SK-N-SH (cell line): Measurements from ENCODE around the gene AMMECR1. TPM values are rescaled to one million over a fixed set of nuclear protein-coding genes. Genes with fewer than 3 reads are reported as not detected.

Experiments used
- CTCF ChIA-PET: fragments of 300-600, 350-600 bp; formaldehyde crosslinking; extraction: SDS; loops from one replicate; lab custom pipeline; 2021; lab: Yijun Ruan, JAX
- POLR2A ChIA-PET: fragments of 350-600 bp; sonication (Branson Sonifier 250); formaldehyde crosslinking; extraction: SDS; loops from one replicate; lab custom pipeline; 2020; ENCODE audit warnings: antibody characterized with exemption, inconsistent platforms; lab: Yijun Ruan, JAX
- DNase-seq: peaks from one replicate; pipeline ENCODE4 v3.0.0; 2012
- H2AFZ ChIP-seq: fragments of 200-600 bp; sonication (generic); 2 replicates; pipeline ENCODE4 v1.8.1; 2016; ENCODE audit warnings: antibody characterized with exemption, mild to moderate bottlenecking, low read depth
- H3F3A ChIP-seq: fragments of 200-600 bp; sonication (generic); replicated peaks from 2 replicates; pipeline ENCODE3; 2016; ENCODE audit warnings: antibody characterized with exemption, mild to moderate bottlenecking; ENCODE audit not compliant: insufficient read depth
- H3K27ac ChIP-seq, 2 experiments: fragments of 200-500 bp in 1 of 2; fragments of 200-600 bp in 1 of 2; sonication (Bioruptor generic) in 1 of 2; sonication (generic), shearing (Covaris generic) in 1 of 2; 2 replicates each; pipeline versions ENCODE4 v1.5.1 to v1.6.1; 2014 to 2016; ENCODE audit warnings: low read depth in 2 of 2, inconsistent platforms in 1 of 2, low read length in 1 of 2, mild to moderate bottlenecking in 1 of 2, mixed read lengths in 1 of 2
- H3K27me3 ChIP-seq: fragments of 200-600 bp; sonication (generic), shearing (Covaris generic); 2 replicates; pipeline ENCODE4 v1.6.1; 2016; ENCODE audit warnings: mixed run types; ENCODE audit not compliant: insufficient read depth
- H3K36me3 ChIP-seq, 2 experiments: fragments of 200-500 bp in 1 of 2; fragments of 200-600 bp in 1 of 2; sonication (Bioruptor generic) in 1 of 2; sonication (generic) in 1 of 2; replicated peaks in 1 of 2; 2 replicates each; pipeline versions ENCODE3 to v1.5.1; 2014 to 2016; ENCODE audit warnings: low read length in 1 of 2, mild to moderate bottlenecking in 1 of 2; ENCODE audit not compliant: insufficient read depth in 2 of 2, control insufficient read depth in 1 of 2
- H3K4me1 ChIP-seq, 2 experiments: fragments of 200-500 bp in 1 of 2; fragments of 200-600 bp in 1 of 2; sonication (Bioruptor generic) in 1 of 2; sonication (generic), shearing (Covaris generic) in 1 of 2; 2 replicates each; pipeline versions ENCODE4 v1.5.1 to v1.6.1; 2014 to 2016; ENCODE audit warnings: low read depth in 1 of 2, low read length in 1 of 2, mixed run types in 1 of 2; ENCODE audit not compliant: insufficient read depth in 2 of 2, control insufficient read depth in 1 of 2
- H3K4me2 ChIP-seq: fragments of 200-600 bp; sonication (generic), shearing (Covaris generic); 2 replicates; pipeline ENCODE4 v1.6.1; 2017; ENCODE audit warnings: mixed run types
- H3K4me3 ChIP-seq, 2 experiments: fragments of 200-500 bp in 1 of 2; fragments of 200-600 bp in 1 of 2; sonication (Bioruptor generic) in 1 of 2; sonication (generic), shearing (Covaris generic) in 1 of 2; 2 replicates each; pipeline versions ENCODE4 v1.5.1 to v1.8.1; 2014 to 2016; ENCODE audit warnings: low read depth in 2 of 2, inconsistent platforms in 1 of 2, low read length in 1 of 2, mild to moderate bottlenecking in 1 of 2, mixed read lengths in 1 of 2, moderate library complexity in 1 of 2
- H3K79me2 ChIP-seq: fragments of 200-600 bp; sonication (generic); 2 replicates; pipeline ENCODE4 v1.8.1; 2017; ENCODE audit warnings: mild to moderate bottlenecking; ENCODE audit not compliant: insufficient read depth
- H3K9ac ChIP-seq: fragments of 200-600 bp; sonication (generic); 2 replicates; pipeline ENCODE4 v1.6.1; 2017; ENCODE audit warnings: mixed run types
- H3K9me2 ChIP-seq: fragments of 200-600 bp; sonication (generic); 2 replicates; pipeline ENCODE4 v1.6.1; 2017; ENCODE audit warnings: mixed run types
- H3K9me3 ChIP-seq: fragments of 200-600 bp; sonication (generic); 2 replicates; pipeline ENCODE4 v1.6.1; 2017; ENCODE audit warnings: mixed run types, mild to moderate bottlenecking, moderate library complexity
- H4K20me1 ChIP-seq: fragments of 200-600 bp; sonication (generic); 2 replicates; pipeline ENCODE4 v1.6.1; 2017; ENCODE audit warnings: mild to moderate bottlenecking, mixed run types; ENCODE audit not compliant: insufficient read depth
- CHD2 ChIP-seq: fragments of 150-350 bp; IDR thresholded peaks from 2 replicates; pipeline ENCODE4 v1.6.1; 2018; ENCODE audit warnings: low read length; ENCODE audit not compliant: partially characterized antibody
- ELF1 ChIP-seq: IDR thresholded peaks from 2 replicates; pipeline ENCODE4 v1.4.0; 2012
- EP300 ChIP-seq, 2 experiments: IDR thresholded peaks; 2 replicates each; pipeline versions ENCODE4 v1.4.0 to v1.6.1; 2012; ENCODE audit warnings: borderline replicate concordance in 1 of 2, low read depth in 1 of 2, low read length in 1 of 2
- EZH2phosphoT487 ChIP-seq: fragments of 200-600 bp; sonication (generic); IDR thresholded peaks from 2 replicates; pipeline ENCODE4 v1.6.1; 2017; ENCODE audit warnings: low read depth, mixed run types, mild to moderate bottlenecking, antibody characterized with exemption, moderate library complexity, borderline replicate concordance
- FOSL2 ChIP-seq: IDR thresholded peaks from 2 replicates; pipeline ENCODE4 v1.4.0; 2012; ENCODE audit warnings: low read depth, mild to moderate bottlenecking, moderate library complexity, borderline replicate concordance
- FOXJ3 ChIP-seq: sonication (generic); formaldehyde crosslinking; IDR thresholded peaks from 2 replicates; pipeline ENCODE4 v1.5.1; 2020; ENCODE audit warnings: mild to moderate bottlenecking, missing genetic modification reagents
- GABPA ChIP-seq: IDR thresholded peaks from 2 replicates; pipeline ENCODE4 v1.4.0; 2012; ENCODE audit warnings: low read depth, mild to moderate bottlenecking
- GATA2 ChIP-seq: sonication (generic); formaldehyde crosslinking; IDR thresholded peaks from 2 replicates; pipeline ENCODE4 v1.5.0; 2020; ENCODE audit warnings: mild to moderate bottlenecking, missing genetic modification reagents
- JUND ChIP-seq: IDR thresholded peaks from 2 replicates; pipeline ENCODE4 v1.4.0; 2012
- MXI1 ChIP-seq: IDR thresholded peaks from 2 replicates; pipeline ENCODE4 v1.6.1; 2012; ENCODE audit warnings: mild to moderate bottlenecking, low read depth, low read length, improper control_type of control experiment
- RAD21 ChIP-seq: IDR thresholded peaks from 2 replicates; pipeline ENCODE4 v1.6.1; 2012; ENCODE audit warnings: mild to moderate bottlenecking, low read length
- RCOR1 ChIP-seq: fragments of 150-350 bp; IDR thresholded peaks from 2 replicates; pipeline ENCODE4 v1.6.1; 2017; ENCODE audit warnings: antibody characterized with exemption, low read length
- RFX5 ChIP-seq: IDR thresholded peaks from 2 replicates; pipeline ENCODE4 v1.6.1; 2012; ENCODE audit warnings: mild to moderate bottlenecking, improper control_type of control experiment, low read length
- RXRA ChIP-seq: IDR thresholded peaks from 2 replicates; pipeline ENCODE4 v1.4.0; 2012; ENCODE audit warnings: low read depth, mild to moderate bottlenecking, borderline replicate concordance
- TCF12 ChIP-seq: IDR thresholded peaks from 2 replicates; pipeline ENCODE4 v1.4.0; 2012
- TEAD4 ChIP-seq: IDR thresholded peaks from 2 replicates; pipeline ENCODE4 v1.4.0; 2012; ENCODE audit warnings: mild to moderate bottlenecking, borderline replicate concordance; ENCODE audit not compliant: insufficient read depth
- YY1 ChIP-seq: IDR thresholded peaks from 2 replicates; pipeline ENCODE4 v1.4.0; 2012; ENCODE audit warnings: low read depth, mild to moderate bottlenecking
- WGBS: methylation state at CpG from one replicate; pipeline ENCODE4 v1.1.6; 2017; ENCODE audit warnings: low lambda C conversion rate; 5-methylcytosine and 5-hydroxymethylcytosine counted together
- polyA plus RNA-seq, 3 experiments: library from polyadenylated mRNA; depleted of rRNA; stranded (reverse); fragments of >200 nt; gene quantifications; 2 replicates each; pipeline ENCODE4 v1.2.3, GENCODE V29; 2012
- TF ChIP-seq, protein P1 (sequence below): fragments of 150-350 bp; IDR thresholded peaks from 2 replicates; pipeline ENCODE4 v1.6.1; 2016; ENCODE audit warnings: mild to moderate bottlenecking, low read depth, low read length
- TF ChIP-seq, protein P2 (sequence below): IDR thresholded peaks from 2 replicates; pipeline ENCODE4 v1.4.0; 2012; ENCODE audit warnings: low read depth, borderline replicate concordance
- TF ChIP-seq, protein P3 (sequence below): IDR thresholded peaks from 2 replicates; pipeline ENCODE4 v1.4.0; 2012; ENCODE audit warnings: low read depth, borderline replicate concordance
- TF ChIP-seq, protein P4 (sequence below): IDR thresholded peaks from 2 replicates; pipeline ENCODE4 v1.4.0; 2012; ENCODE audit warnings: low read depth
- TF ChIP-seq, protein P5 (sequence below): fragments of 200-600 bp; sonication (generic); IDR thresholded peaks from 2 replicates; pipeline ENCODE4 v1.6.1; 2017; ENCODE audit warnings: antibody characterized with exemption, mild to moderate bottlenecking, moderate library complexity

AMMECR1 gene
- polyA plus RNA-seq, 1 of the 3 experiments (the other 2 are of a cell fraction) = 1.3 TPM

DNA sequence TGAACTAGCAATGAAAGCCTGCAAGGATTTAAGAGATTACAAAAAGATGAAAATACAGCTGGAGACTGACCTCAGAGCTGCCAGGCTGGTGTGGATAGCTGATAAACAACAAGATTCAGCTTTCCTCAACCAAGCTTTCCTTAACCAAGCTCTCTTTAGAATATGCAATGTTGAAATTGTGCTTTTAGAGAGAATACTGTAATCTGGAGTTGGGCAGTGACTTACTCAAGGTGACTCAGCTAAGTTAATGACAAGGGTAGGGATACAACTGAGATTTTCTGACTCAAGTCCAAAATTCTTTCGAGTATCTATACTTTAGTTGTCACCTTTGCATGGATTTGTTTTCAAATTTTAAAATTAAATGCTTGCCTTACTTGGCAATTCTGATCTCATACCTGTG is 98.0 kb downstream of the AMMECR1 start:
- Histone ChIP-seq H3K4me1 (peaks cover 2 to 3% of the 10 kb centered on the region in 2 experiments; a peak in 3 of 4 replicates), H3F3A (peaks cover 6% of the 10 kb centered on the region)
- POLR2A ChIA-PET = no interaction called here
- TF ChIP-seq RCOR1 = no peak
- TF ChIP-seq EP300 (IDR thresholded peaks at IDR 0.05; ENCODE audit: borderline replicate concordance in 1 of 2, low read depth in 1 of 2, low read length in 1 of 2) = no peak
- no peak for TF ChIP-seq GATA2 (CRISPR knock-in tag)
- TF ChIP-seq TEAD4 = no peak
- no peak for TF ChIP-seq FOXJ3 (CRISPR knock-in tag)
- TF ChIP-seq CHD2 = no peak
- TF ChIP-seq YY1 = no peak
- TF ChIP-seq, protein P1, sequence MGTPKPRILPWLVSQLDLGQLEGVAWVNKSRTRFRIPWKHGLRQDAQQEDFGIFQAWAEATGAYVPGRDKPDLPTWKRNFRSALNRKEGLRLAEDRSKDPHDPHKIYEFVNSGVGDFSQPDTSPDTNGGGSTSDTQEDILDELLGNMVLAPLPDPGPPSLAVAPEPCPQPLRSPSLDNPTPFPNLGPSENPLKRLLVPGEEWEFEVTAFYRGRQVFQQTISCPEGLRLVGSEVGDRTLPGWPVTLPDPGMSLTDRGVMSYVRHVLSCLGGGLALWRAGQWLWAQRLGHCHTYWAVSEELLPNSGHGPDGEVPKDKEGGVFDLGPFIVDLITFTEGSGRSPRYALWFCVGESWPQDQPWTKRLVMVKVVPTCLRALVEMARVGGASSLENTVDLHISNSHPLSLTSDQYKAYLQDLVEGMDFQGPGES = no peak
- TF ChIP-seq RFX5 = no peak
- TF ChIP-seq, protein P2, sequence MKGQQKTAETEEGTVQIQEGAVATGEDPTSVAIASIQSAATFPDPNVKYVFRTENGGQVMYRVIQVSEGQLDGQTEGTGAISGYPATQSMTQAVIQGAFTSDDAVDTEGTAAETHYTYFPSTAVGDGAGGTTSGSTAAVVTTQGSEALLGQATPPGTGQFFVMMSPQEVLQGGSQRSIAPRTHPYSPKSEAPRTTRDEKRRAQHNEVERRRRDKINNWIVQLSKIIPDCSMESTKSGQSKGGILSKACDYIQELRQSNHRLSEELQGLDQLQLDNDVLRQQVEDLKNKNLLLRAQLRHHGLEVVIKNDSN = no peak
- TF ChIP-seq FOSL2 = no peak
- no peak for TF ChIP-seq RAD21
- no peak for TF ChIP-seq ELF1
- no peak for TF ChIP-seq EZH2phosphoT487
- no peak for TF ChIP-seq MXI1
- TF ChIP-seq, all 33 proteins: peak for 0
- Histone ChIP-seq H3K36me3 (no peaks in the 10 kb centered on the region), H3K4me2 (no peak overlapping the region), H3K27me3 (no peaks in the 10 kb centered on the region), H3K27ac (no peak overlapping the region), H3K9ac (no peak overlapping the region), H3K4me3 (no peak overlapping the region), H3K79me2 (no peaks in the 10 kb centered on the region), H3K9me3 (no peaks in the 10 kb centered on the region), H4K20me1 (no peaks in the 10 kb centered on the region), H2AFZ (no peak overlapping the region), H3K9me2 (no peaks in the 10 kb centered on the region; the same call in 1 of the 2 replicates)
- CTCF ChIA-PET = interaction anchor here (1.0 to 1.7 kb wide), 3 partner anchors 9 to 206 kb away, joined by 3 to 6 read pairs (median 3); no protein-coding TSS in a partner anchor
- WGBS = 3% methylated on average over 1 of the region's 1 CpG
- no peak for DNase-seq

DNA sequence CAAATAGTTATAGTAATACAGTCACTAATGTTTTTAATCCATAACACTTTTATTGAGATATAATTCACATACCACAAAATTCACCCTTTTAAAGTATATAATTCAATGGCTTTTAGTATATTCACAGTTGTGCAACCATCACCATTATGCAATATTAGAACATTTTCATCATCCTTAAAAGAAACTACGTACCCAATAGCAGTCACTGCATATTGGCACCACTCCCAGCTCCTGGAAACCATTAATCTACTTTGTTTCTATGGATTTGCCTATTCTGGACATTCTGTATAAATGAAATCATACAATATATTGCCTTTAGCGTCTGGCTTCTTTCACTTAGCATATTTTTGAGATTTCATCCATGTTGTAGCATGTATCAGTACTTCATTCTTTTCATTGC is 99.3 kb downstream of the AMMECR1 start:
- Histone ChIP-seq H3F3A (peaks cover 6% of the 10 kb centered on the region), H3K9me2 (no peaks in the 10 kb centered on the region), H3K9me3 (no peaks in the 10 kb centered on the region), H3K27ac (no peak overlapping the region), H3K4me3 (no peak overlapping the region), H2AFZ (no peak overlapping the region), H4K20me1 (no peaks in the 10 kb centered on the region), H3K9ac (no peak overlapping the region), H3K27me3 (no peaks in the 10 kb centered on the region), H3K4me2 (no peak overlapping the region), H3K4me1 (peaks cover 0 to 3% of the 10 kb centered on the region in 2 experiments; a peak in 2 of 4 replicates), H3K79me2 (no peaks in the 10 kb centered on the region), H3K36me3 (no peaks in the 10 kb centered on the region)
- CTCF ChIA-PET = interaction anchor here (1.7 kb wide), 1 partner anchor 8 kb away, joined by 6 read pairs; no protein-coding TSS in a partner anchor
- 47% methylated on average over 2 of the region's 2 CpGs for WGBS
- POLR2A ChIA-PET = no interaction called here
- DNase-seq = no peak
- TF ChIP-seq MXI1 (no peak), TEAD4 (no peak), JUND (no peak), ELF1 (no peak), GABPA (no peak), RXRA (no peak), TCF12 (no peak)
- TF ChIP-seq, protein P3, sequence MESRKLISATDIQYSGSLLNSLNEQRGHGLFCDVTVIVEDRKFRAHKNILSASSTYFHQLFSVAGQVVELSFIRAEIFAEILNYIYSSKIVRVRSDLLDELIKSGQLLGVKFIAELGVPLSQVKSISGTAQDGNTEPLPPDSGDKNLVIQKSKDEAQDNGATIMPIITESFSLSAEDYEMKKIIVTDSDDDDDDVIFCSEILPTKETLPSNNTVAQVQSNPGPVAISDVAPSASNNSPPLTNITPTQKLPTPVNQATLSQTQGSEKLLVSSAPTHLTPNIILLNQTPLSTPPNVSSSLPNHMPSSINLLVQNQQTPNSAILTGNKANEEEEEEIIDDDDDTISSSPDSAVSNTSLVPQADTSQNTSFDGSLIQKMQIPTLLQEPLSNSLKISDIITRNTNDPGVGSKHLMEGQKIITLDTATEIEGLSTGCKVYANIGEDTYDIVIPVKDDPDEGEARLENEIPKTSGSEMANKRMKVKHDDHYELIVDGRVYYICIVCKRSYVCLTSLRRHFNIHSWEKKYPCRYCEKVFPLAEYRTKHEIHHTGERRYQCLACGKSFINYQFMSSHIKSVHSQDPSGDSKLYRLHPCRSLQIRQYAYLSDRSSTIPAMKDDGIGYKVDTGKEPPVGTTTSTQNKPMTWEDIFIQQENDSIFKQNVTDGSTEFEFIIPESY = no peak
- TF ChIP-seq, protein P4, sequence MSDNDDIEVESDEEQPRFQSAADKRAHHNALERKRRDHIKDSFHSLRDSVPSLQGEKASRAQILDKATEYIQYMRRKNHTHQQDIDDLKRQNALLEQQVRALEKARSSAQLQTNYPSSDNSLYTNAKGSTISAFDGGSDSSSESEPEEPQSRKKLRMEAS = no peak
- TF ChIP-seq, protein P5, sequence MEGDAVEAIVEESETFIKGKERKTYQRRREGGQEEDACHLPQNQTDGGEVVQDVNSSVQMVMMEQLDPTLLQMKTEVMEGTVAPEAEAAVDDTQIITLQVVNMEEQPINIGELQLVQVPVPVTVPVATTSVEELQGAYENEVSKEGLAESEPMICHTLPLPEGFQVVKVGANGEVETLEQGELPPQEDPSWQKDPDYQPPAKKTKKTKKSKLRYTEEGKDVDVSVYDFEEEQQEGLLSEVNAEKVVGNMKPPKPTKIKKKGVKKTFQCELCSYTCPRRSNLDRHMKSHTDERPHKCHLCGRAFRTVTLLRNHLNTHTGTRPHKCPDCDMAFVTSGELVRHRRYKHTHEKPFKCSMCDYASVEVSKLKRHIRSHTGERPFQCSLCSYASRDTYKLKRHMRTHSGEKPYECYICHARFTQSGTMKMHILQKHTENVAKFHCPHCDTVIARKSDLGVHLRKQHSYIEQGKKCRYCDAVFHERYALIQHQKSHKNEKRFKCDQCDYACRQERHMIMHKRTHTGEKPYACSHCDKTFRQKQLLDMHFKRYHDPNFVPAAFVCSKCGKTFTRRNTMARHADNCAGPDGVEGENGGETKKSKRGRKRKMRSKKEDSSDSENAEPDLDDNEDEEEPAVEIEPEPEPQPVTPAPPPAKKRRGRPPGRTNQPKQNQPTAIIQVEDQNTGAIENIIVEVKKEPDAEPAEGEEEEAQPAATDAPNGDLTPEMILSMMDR = no peak
